Stomach smooth muscle (tissue), 2 donors: Measurements from ENCODE around the gene OGDHL.
"Not testable (repeated sequence)": the region's sequence is repeated elsewhere in the genome, so short reads cannot be mapped to it uniquely, and the experiment has no call there.

Experiments used
- H3K27ac ChIP-seq: one replicate; pipeline ENCODE4 v1.7.0; 2013; ENCODE audit warnings: mild to moderate bottlenecking, low read length, inconsistent platforms
- H3K27me3 ChIP-seq, 2 donors: one replicate each; pipeline ENCODE4 v1.7.0; 2013; ENCODE audit warnings: low read length in 2 of 2; ENCODE audit not compliant: insufficient read depth in 2 of 2, control insufficient read depth in 1 of 2
- H3K36me3 ChIP-seq, 2 donors: one replicate each; pipeline ENCODE4 v1.7.0; 2013; ENCODE audit warnings: low read length in 2 of 2; ENCODE audit not compliant: control insufficient read depth in 2 of 2, insufficient read depth in 2 of 2
- H3K4me1 ChIP-seq: one replicate; pipeline ENCODE4 v1.7.0; 2013; ENCODE audit warnings: low read length; ENCODE audit not compliant: control insufficient read depth, insufficient read depth
- H3K4me3 ChIP-seq, 2 donors: one replicate each; pipeline ENCODE4 v1.7.0; 2013; ENCODE audit warnings: low read length in 2 of 2
- H3K9ac ChIP-seq, 2 donors: one replicate each; pipeline ENCODE4 v1.7.0; 2013; ENCODE audit warnings: low read length in 2 of 2, mild to moderate bottlenecking in 1 of 2
- H3K9me3 ChIP-seq, 2 donors: one replicate each; pipeline ENCODE4 v1.7.0; 2013; ENCODE audit warnings: low read length in 2 of 2; ENCODE audit not compliant: control insufficient read depth in 2 of 2
- donor health status: healthy.
- donor health status: Pancreatic carcinoma.

Gene OGDHL

DNA sequence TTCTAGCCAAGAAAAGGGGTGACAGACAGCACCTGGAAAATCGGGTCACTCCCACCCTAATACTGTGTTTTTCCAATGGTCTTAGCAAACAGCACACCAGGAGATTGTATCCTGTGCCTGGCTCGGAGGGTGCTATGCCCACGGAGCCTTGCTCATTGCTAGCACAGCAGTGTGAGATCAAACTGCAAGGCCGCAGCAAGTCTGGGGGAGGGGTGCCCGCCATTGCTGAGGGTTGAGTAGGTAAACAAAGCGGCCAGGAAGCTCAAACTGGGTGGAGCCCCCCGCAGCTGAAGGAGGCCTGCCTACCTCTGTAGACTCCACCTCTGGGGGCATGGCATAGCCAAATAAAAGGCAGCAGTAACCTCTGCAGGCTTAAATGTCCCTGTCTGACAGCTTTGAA lies 47.0 kb downstream of the OGDHL start:
- not testable (repeated sequence) for H3K27ac ChIP-seq, H3K27me3 ChIP-seq, H3K4me1 ChIP-seq, H3K9ac ChIP-seq, H3K4me3 ChIP-seq, H3K36me3 ChIP-seq, H3K9me3 ChIP-seq

DNA sequence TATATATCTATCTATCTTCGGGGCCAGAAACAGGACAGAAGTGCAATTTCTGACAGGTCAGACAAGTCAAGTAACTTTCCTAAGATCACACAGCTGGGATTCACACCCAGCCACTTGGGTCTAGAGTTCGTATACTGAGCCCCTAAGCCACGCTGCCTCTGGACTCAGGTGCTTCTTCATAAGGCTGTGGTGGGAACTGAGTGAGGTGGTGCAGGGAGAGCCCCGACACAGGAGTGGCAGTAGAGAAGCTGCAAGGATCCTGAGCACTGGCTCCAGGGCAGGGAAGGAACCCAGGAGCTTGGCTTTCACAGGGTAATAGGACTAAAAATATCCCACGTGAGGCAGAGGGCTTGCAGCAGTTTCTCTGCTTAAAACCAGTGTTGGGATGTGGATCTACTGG lies 48.9 kb downstream of the OGDHL start:
- H3K27ac ChIP-seq = no peak overlapping the region
- H3K36me3 ChIP-seq = no peaks in the 10 kb centered on the region
- peaks cover 3 to 4% of the 10 kb centered on the region in 2 donors for H3K9me3 ChIP-seq
- no peaks in the 10 kb centered on the region for H3K4me1 ChIP-seq
- no peak overlapping the region for H3K4me3 ChIP-seq
- no peak overlapping the region for H3K9ac ChIP-seq
- H3K27me3 ChIP-seq = no peaks in the 10 kb centered on the region

DNA sequence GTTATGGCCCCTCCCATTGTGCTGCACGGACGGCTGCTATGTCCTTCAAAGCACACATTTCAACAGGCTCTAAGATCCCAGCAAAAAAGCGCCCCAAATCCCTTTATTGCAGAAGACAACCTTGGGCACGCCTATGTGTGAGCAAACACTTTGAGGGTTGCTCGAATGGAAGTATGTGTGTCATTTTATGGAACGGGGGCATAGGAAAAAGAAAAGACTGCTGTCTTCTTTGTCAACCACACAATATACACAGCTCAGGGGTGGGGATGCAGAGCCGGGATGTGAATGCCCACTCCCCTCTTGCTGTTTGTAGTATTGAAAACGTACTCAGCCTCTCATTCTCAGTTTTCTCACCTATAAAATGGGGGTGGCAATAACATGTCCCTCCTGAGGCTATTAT lies 50.6 kb downstream of the OGDHL start:
- no peak overlapping the region for H3K9ac ChIP-seq
- H3K27me3 ChIP-seq = no peaks in the 10 kb centered on the region
- no peaks in the 10 kb centered on the region for H3K4me1 ChIP-seq
- H3K27ac ChIP-seq = no peak overlapping the region
- H3K9me3 ChIP-seq = peaks cover 3 to 4% of the 10 kb centered on the region in 2 donors
- H3K36me3 ChIP-seq = no peaks in the 10 kb centered on the region
- H3K4me3 ChIP-seq = no peak overlapping the region

DNA sequence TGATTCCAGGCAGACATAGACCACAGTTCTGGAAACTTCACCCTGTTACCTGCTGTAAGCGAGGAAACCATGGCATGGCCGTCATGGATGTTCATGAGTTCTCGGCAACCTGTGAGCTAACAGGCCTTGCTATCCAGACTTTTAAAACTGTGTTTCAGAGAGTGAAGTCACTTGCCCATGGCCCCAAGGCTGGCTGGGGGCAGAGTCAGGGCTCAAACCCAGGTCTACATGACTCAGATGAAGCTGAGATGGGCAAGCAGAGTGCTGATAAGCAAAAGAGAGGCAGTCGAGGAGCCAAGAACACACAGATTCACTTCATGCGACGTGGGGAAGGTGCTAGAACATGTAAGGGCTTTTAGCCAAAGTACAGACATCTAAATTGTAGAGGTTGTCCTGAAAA lies 51.2 kb downstream of the OGDHL start:
- Histone ChIP-seq H3K4me3 (no peak overlapping the region), H3K4me1 (no peaks in the 10 kb centered on the region), H3K27me3 (no peaks in the 10 kb centered on the region), H3K36me3 (no peaks in the 10 kb centered on the region), H3K9me3 (peaks cover 3 to 4% of the 10 kb centered on the region in 2 donors), H3K9ac (no peak overlapping the region), H3K27ac (no peak overlapping the region)

DNA sequence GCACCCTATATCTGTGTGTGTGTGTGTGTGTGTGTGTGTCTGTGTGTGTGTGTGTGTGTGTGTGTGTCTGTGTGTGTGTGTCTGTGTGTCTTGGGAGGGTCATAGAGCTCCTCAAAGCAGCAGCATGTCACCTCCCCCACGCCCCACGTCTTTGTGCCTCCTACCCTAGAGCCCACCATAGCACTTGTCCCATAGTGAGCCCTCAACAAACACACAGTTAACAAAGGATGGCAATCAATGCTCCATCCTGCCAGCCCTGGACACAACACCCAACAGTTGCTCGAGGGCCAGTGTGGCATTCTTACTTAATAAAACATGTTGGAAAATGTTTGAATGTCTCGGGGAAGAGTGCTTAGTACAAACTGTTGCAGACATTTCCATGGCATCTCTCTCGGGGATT lies 52.2 kb downstream of the OGDHL start:
- Histone ChIP-seq H3K4me3 (no peak overlapping the region), H3K4me1 (no peaks in the 10 kb centered on the region), H3K36me3 (no peaks in the 10 kb centered on the region), H3K9me3 (peaks cover 3 to 4% of the 10 kb centered on the region in 2 donors), H3K9ac (no peak overlapping the region), H3K27ac (no peak overlapping the region), H3K27me3 (no peaks in the 10 kb centered on the region)

DNA sequence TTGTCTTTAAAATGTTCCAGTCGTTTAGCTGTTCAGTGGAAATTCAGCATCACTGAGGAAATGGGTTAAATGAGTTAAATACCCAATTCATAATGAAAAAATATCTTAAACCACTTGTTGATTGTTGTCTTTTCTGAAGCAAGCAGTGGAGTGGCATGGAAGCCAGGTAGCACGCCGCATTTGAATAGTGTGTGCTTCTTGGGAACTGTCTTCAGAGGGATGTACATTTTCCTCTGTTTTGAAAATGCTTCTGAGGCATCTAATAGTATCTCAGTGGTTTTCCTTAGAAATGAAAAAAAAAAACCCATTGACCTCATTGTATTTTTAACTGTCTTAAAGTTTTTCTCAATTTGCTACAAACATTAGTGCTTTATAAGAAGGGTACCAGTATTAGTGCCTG lies 54.5 kb downstream of the OGDHL start:
- Histone ChIP-seq H3K9ac (no peak overlapping the region), H3K27me3 (no peaks in the 10 kb centered on the region), H3K4me3 (no peak overlapping the region), H3K36me3 (no peaks in the 10 kb centered on the region), H3K4me1 (no peaks in the 10 kb centered on the region), H3K9me3 (peaks cover 0 to 4% of the 10 kb centered on the region in 2 donors), H3K27ac (no peak overlapping the region)

DNA sequence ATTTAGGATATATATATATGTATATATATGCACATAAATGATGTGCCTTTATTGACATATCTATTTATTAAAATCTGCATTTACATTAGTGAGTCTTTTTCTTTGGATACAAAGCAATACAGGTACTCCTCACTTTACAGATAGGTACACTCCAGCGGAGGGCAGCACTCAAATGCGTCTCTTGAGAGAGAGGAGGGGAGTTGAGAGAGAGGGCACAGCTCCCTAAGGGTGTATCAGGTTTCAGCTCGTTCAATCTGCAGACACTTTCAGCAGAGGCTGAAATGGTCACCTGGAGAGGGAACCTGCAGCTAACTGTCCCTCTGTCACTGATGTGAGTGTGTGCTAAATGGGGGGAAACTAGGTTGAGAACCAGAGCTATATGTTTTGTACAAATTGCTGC lies 61.1 kb downstream of the OGDHL start:
- Histone ChIP-seq H3K27ac (no peak overlapping the region), H3K4me3 (no peak overlapping the region), H3K9me3 (no peaks in the 10 kb centered on the region), H3K9ac (no peak overlapping the region), H3K4me1 (no peaks in the 10 kb centered on the region), H3K27me3 (peaks cover 0 to 4% of the 10 kb centered on the region in 2 donors), H3K36me3 (no peaks in the 10 kb centered on the region)

DNA sequence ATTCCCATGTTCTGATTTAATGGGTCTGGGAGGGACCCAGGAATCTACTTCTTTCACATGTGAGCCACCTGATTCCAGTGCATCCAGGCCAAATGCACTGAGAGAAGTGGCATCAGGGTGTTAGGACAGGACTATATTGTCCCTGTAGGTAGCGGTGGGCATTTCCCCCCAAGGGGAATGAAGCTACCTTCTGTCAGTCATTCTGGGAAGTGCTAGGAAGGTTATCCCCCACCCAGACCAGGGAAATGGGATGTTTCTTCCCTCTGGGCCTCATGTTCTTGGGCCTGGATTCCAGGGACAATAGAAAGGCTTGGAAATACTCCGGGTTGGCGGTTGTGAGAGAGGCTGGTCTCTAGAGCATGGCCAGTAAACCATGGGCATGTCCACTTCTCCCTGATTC lies 61.9 kb downstream of the OGDHL start:
- Histone ChIP-seq H3K36me3 (no peaks in the 10 kb centered on the region), H3K9ac (no peak overlapping the region), H3K4me3 (no peak overlapping the region), H3K4me1 (no peaks in the 10 kb centered on the region), H3K9me3 (no peaks in the 10 kb centered on the region), H3K27ac (no peak overlapping the region), H3K27me3 (peaks cover 0 to 4% of the 10 kb centered on the region in 2 donors)

DNA sequence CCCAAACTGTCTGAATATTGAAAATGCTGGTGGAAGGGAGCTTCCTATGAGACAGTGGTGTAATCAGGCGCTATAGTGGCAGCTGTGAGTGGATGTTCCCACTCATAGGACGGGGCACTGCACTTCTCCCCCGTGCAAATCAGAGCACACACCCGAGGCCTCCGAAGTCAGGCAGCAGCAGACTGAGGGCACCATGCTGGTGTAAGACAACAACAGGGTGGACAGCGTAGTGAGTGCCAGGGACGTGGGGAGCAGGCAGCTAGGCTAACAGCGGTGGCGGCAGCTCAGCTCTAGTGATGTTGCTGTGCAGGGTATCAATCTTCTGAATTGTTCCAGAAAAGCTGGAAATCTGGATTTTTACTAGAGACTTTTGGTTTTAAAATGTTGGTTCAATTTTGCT lies 63.4 kb downstream of the OGDHL start:
- Histone ChIP-seq H3K4me1 (no peaks in the 10 kb centered on the region), H3K4me3 (no peak overlapping the region), H3K9ac (no peak overlapping the region), H3K9me3 (peaks cover 0 to 2% of the 10 kb centered on the region in 2 donors), H3K27me3 (peaks cover 0 to 5% of the 10 kb centered on the region in 2 donors), H3K36me3 (no peaks in the 10 kb centered on the region), H3K27ac (no peak overlapping the region)

DNA sequence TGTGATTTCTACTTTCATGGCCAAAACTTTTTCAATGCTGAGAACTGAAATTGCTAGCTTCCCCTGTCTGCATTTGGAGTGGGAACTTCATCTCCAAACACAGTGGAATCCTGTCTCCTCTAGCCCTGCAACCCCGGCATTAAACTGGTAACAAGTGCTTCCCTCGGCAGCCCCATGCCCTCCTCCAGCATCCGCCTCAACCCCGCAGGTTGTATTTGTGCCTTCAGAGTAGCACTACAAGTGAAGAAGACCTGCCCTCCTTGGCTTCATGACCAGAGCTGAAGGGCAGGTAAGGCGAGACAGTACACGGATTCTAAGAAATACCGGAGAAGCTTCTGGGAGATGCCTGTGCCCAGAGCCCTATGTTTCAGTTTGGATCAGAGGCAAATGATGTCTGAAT lies 65.8 kb downstream of the OGDHL start:
- peaks cover 4 to 15% of the 10 kb centered on the region in 2 donors for H3K27me3 ChIP-seq
- H3K4me1 ChIP-seq = no peaks in the 10 kb centered on the region
- no peak overlapping the region for H3K4me3 ChIP-seq
- H3K36me3 ChIP-seq = no peaks in the 10 kb centered on the region
- H3K9ac ChIP-seq = no peak overlapping the region
- peaks cover 0 to 3% of the 10 kb centered on the region in 2 donors for H3K9me3 ChIP-seq
- H3K27ac ChIP-seq = no peak overlapping the region

DNA sequence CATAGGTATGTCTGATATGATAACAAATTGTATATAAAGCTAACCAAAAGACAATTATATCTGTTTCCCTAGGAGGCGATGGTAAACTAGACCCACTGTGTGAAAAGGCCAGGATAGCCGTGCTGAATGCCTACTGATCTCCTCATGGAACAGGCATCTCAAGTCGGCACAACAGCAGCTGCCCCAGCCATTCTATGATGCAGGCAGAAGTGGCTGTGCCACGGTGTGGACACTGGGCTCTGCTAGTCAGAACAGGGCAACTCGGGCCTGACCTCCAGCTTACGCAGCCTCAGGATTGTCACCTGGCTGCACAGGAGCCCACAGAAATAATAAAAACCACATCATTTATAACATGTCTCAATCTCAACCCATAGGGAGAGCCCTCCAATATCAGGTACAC lies 67.7 kb downstream of the OGDHL start:
- no peak overlapping the region for H3K9ac ChIP-seq
- no peaks in the 10 kb centered on the region for H3K36me3 ChIP-seq
- H3K9me3 ChIP-seq = peaks cover 0 to 3% of the 10 kb centered on the region in 2 donors
- no peak overlapping the region for H3K27ac ChIP-seq
- H3K4me1 ChIP-seq = no peaks in the 10 kb centered on the region
- no peak overlapping the region for H3K4me3 ChIP-seq
- peaks cover 4 to 23% of the 10 kb centered on the region in 2 donors for H3K27me3 ChIP-seq
